Trophoblast cell (in vitro differentiated cells and primary cell): ENCODE data around the gene KLHL6.
A peak's percentile ranks its signal among the peaks of the same experiment; 100 is the strongest.
"Not testable (repeated sequence)": the region's sequence is repeated elsewhere in the genome, so short reads cannot be mapped to it uniquely, and the experiment has no call there.

Source experiments
- DNase-seq, 2 donors: peaks; one replicate each; pipeline ENCODE4 v3.0.0-alpha.2; 2016
- H2AFZ ChIP-seq: 2 replicates; pipeline ENCODE4 v1.6.1; 2013; ENCODE audit warnings: low read length, moderate library complexity, mild to moderate bottlenecking; ENCODE audit not compliant: insufficient read depth, poor library complexity
- H2AK5ac ChIP-seq: 2 replicates; pipeline ENCODE4 v1.6.1; 2013; ENCODE audit warnings: mild to moderate bottlenecking, low read length
- H2BK120ac ChIP-seq: 2 replicates; pipeline ENCODE4 v1.6.1; 2013; ENCODE audit warnings: low read length, mild to moderate bottlenecking, moderate library complexity; ENCODE audit not compliant: insufficient read depth, poor library complexity
- H2BK12ac ChIP-seq: 2 replicates; pipeline ENCODE4 v1.6.1; 2013; ENCODE audit warnings: mild to moderate bottlenecking, low read length, moderate library complexity
- H2BK5ac ChIP-seq: 2 replicates; pipeline ENCODE4 v1.6.1; 2013; ENCODE audit warnings: low read length, low read depth, moderate library complexity, mild to moderate bottlenecking; ENCODE audit not compliant: poor library complexity
- H3K14ac ChIP-seq: 2 replicates; pipeline ENCODE4 v1.6.1; 2013; ENCODE audit warnings: mild to moderate bottlenecking, low read length
- H3K18ac ChIP-seq: 2 replicates; pipeline ENCODE4 v1.6.1; 2013; ENCODE audit warnings: mild to moderate bottlenecking, low read length
- H3K23ac ChIP-seq: 2 replicates; pipeline ENCODE4 v1.6.1; 2013; ENCODE audit warnings: low read length
- H3K27ac ChIP-seq: 2 replicates; pipeline ENCODE4 v1.5.1; 2013; ENCODE audit warnings: low read depth, mild to moderate bottlenecking, inconsistent platforms, low read length, moderate library complexity
- H3K27me3 ChIP-seq: 2 replicates; pipeline ENCODE4 v1.6.1; 2013; ENCODE audit warnings: inconsistent platforms, mild to moderate bottlenecking, low read length, moderate library complexity; ENCODE audit not compliant: insufficient read depth
- H3K36me3 ChIP-seq, 2 experiments: 1 replicate in 1 of 2; 2 replicates in 1 of 2; pipeline ENCODE4 v1.6.1; 2013; ENCODE audit warnings: low read length in 2 of 2, mild to moderate bottlenecking in 2 of 2, moderate library complexity in 1 of 2; ENCODE audit not compliant: insufficient read depth in 2 of 2, control insufficient read depth in 1 of 2
- H3K4ac ChIP-seq: 2 replicates; pipeline ENCODE4 v1.6.1; 2013; ENCODE audit warnings: low read depth, mild to moderate bottlenecking, low read length, moderate library complexity
- H3K4me1 ChIP-seq, 2 experiments: 1 replicate in 1 of 2; 2 replicates in 1 of 2; pipeline ENCODE4 v1.6.1; 2013; ENCODE audit warnings: low read length in 2 of 2, mild to moderate bottlenecking in 2 of 2, moderate library complexity in 1 of 2; ENCODE audit not compliant: insufficient read depth in 2 of 2, control insufficient read depth in 1 of 2
- H3K4me2 ChIP-seq: 2 replicates; pipeline ENCODE4 v1.6.1; 2013; ENCODE audit warnings: inconsistent platforms, mild to moderate bottlenecking, low read length, moderate library complexity
- H3K4me3 ChIP-seq: 2 replicates; pipeline ENCODE4 v1.5.1; 2013; ENCODE audit warnings: mild to moderate bottlenecking, low read depth, low read length, inconsistent platforms
- H3K79me1 ChIP-seq: one replicate; pipeline ENCODE4 v1.6.1; 2013; ENCODE audit warnings: low read length
- H3K79me2 ChIP-seq: 2 replicates; pipeline ENCODE4 v1.6.1; 2013; ENCODE audit warnings: low read length, mild to moderate bottlenecking; ENCODE audit not compliant: control insufficient read depth, insufficient read depth, poor library complexity
- H3K9ac ChIP-seq: 2 replicates; pipeline ENCODE4 v1.6.1; 2013; ENCODE audit warnings: mild to moderate bottlenecking, low read length
- H3K9me3 ChIP-seq: 2 replicates; pipeline ENCODE4 v1.6.1; 2013; ENCODE audit warnings: low read depth, mild to moderate bottlenecking, control low read depth, inconsistent platforms, low read length; ENCODE audit not compliant: insufficient read depth
- H4K12ac ChIP-seq: 2 replicates; pipeline ENCODE4 v1.6.1; 2013; ENCODE audit warnings: low read depth, mild to moderate bottlenecking, low read length, moderate library complexity
- H4K8ac ChIP-seq: 2 replicates; pipeline ENCODE4 v1.6.1; 2013; ENCODE audit warnings: low read depth, mild to moderate bottlenecking, low read length, moderate library complexity
- H4K91ac ChIP-seq: one replicate; pipeline ENCODE4 v1.6.1; 2013; ENCODE audit warnings: low read depth, mild to moderate bottlenecking, low read length, moderate library complexity
- WGBS: extraction: QIAGEN DNeasy Blood & Tissue Kit; methylation state at CpG from one replicate; pipeline ENCODE4 v1.1.7; 2013; ENCODE audit warnings: missing lambda C conversion rate; ENCODE audit not compliant: insufficient read length, insufficient coverage; ENCODE audit errors: extremely low coverage; 5-methylcytosine and 5-hydroxymethylcytosine counted together

The KLHL6 gene

GRCh38 chr3:183478501-183478900 is 77.0 kb downstream of the KLHL6 start:
- Histone ChIP-seq H2AK5ac (no peak overlapping the region), H2BK12ac (no peak overlapping the region), H4K91ac (no peak overlapping the region), H3K9ac (no peak overlapping the region), H3K79me2 (no peaks in the 10 kb centered on the region), H3K36me3 (no peaks in the 10 kb centered on the region), H4K12ac (peak overlapping the region; percentile 22), H3K27ac (no peak overlapping the region), H3K23ac (no peak overlapping the region), H2BK5ac (no peak overlapping the region), H3K18ac (no peak overlapping the region), H4K8ac (no peak overlapping the region), H3K79me1 (no peaks in the 10 kb centered on the region), H2AFZ (no peak overlapping the region), H2BK120ac (no peak overlapping the region), H3K4ac (no peak overlapping the region), H3K4me1 (peaks cover 0 to 6% of the 10 kb centered on the region in 2 experiments), H3K14ac (no peak overlapping the region), H3K27me3 (no peaks in the 10 kb centered on the region), H3K4me2 (no peak overlapping the region), H3K4me3 (no peak overlapping the region), H3K9me3 (no peaks in the 10 kb centered on the region)
- no peak for DNase-seq
- WGBS: no CpG with 5 or more reads among the region's 10 CpGs

- Histone ChIP-seq H2BK120ac (no peak overlapping the region), H3K23ac (no peak overlapping the region), H3K4me3 (no peak overlapping the region), H3K4me1 (peaks cover 0 to 2% of the 10 kb centered on the region in 2 experiments), H3K9me3 (no peaks in the 10 kb centered on the region), H3K4ac (no peak overlapping the region), H3K79me2 (no peaks in the 10 kb centered on the region), H2BK12ac (no peak overlapping the region), H4K12ac (no peak overlapping the region), H2BK5ac (no peak overlapping the region), H4K91ac (no peak overlapping the region), H3K27me3 (no peaks in the 10 kb centered on the region), H3K18ac (no peak overlapping the region), H3K9ac (no peak overlapping the region), H3K4me2 (no peak overlapping the region), H3K36me3 (no peaks in the 10 kb centered on the region), H2AFZ (no peak overlapping the region), H2AK5ac (no peak overlapping the region), H3K14ac (no peak overlapping the region), H3K27ac (no peak overlapping the region), H4K8ac (no peak overlapping the region), H3K79me1 (no peaks in the 10 kb centered on the region)
- no CpG with 5 or more reads among the region's 8 CpGs for WGBS
- no peak for DNase-seq
Measured at GRCh38 chr3:183477801-183478456, 77.6 kb downstream of the KLHL6 start.

GRCh38 chr3:183475764-183476162 is 79.7 kb downstream of the KLHL6 start:
- H2AK5ac ChIP-seq, H3K4ac ChIP-seq, H4K91ac ChIP-seq, DNase-seq, H3K4me2 ChIP-seq, H3K79me2 ChIP-seq, H2BK120ac ChIP-seq, H3K27ac ChIP-seq, H3K18ac ChIP-seq, H2AFZ ChIP-seq, H3K27me3 ChIP-seq, H3K9ac ChIP-seq, H3K4me1 ChIP-seq, H3K9me3 ChIP-seq, H2BK12ac ChIP-seq, H3K14ac ChIP-seq, H4K8ac ChIP-seq, H3K36me3 ChIP-seq, H3K4me3 ChIP-seq, H2BK5ac ChIP-seq, H3K79me1 ChIP-seq, H3K23ac ChIP-seq, H4K12ac ChIP-seq: not testable (repeated sequence)
- no CpG with 5 or more reads among the region's 1 CpG for WGBS

GRCh38 chr3:183475016-183475763 is 80.3 kb downstream of the KLHL6 start:
- Histone ChIP-seq H3K36me3 (no peaks in the 10 kb centered on the region), H2AFZ (no peak overlapping the region), H3K9me3 (no peaks in the 10 kb centered on the region), H3K27ac (no peak overlapping the region), H3K79me1 (no peaks in the 10 kb centered on the region), H3K14ac (no peak overlapping the region), H2BK5ac (no peak overlapping the region), H2BK120ac (no peak overlapping the region), H3K79me2 (no peaks in the 10 kb centered on the region), H3K23ac (no peak overlapping the region), H3K4ac (no peak overlapping the region), H3K4me3 (no peak overlapping the region), H3K18ac (no peak overlapping the region), H4K8ac (no peak overlapping the region), H2BK12ac (no peak overlapping the region), H2AK5ac (no peak overlapping the region), H4K12ac (no peak overlapping the region), H3K4me2 (no peak overlapping the region), H3K27me3 (no peaks in the 10 kb centered on the region), H3K4me1 (no peaks in the 10 kb centered on the region), H3K9ac (no peak overlapping the region), H4K91ac (no peak overlapping the region)
- WGBS: no CpG with 5 or more reads among the region's 3 CpGs
- no peak for DNase-seq
